Skeletal muscle satellite cell (primary cell): ENCODE measurements around the gene ZNF83.

ENCODE experiments used
- H3K27me3 ChIP-seq: 2 replicates; pipeline ENCODE4 v1.7.0; 2013; ENCODE audit warnings: low read length; ENCODE audit not compliant: control insufficient read depth, insufficient read depth
- H3K36me3 ChIP-seq: 2 replicates; pipeline ENCODE4 v1.7.0; 2013; ENCODE audit warnings: mild to moderate bottlenecking, control low read depth, low read length; ENCODE audit not compliant: insufficient read depth
- H3K4me1 ChIP-seq: 2 replicates; pipeline ENCODE4 v1.7.0; 2013; ENCODE audit warnings: low read length; ENCODE audit not compliant: control insufficient read depth, insufficient read depth
- H3K4me2 ChIP-seq: 2 replicates; pipeline ENCODE4 v1.7.0; 2013; ENCODE audit warnings: mild to moderate bottlenecking, low read length
- H3K4me3 ChIP-seq: 2 replicates; pipeline ENCODE4 v1.7.0; 2013; ENCODE audit warnings: low read length
- H3K9ac ChIP-seq: 2 replicates; pipeline ENCODE4 v1.7.0; 2013; ENCODE audit warnings: mild to moderate bottlenecking, low read depth, low read length, moderate library complexity
- H3K9me3 ChIP-seq: replicated peaks from 2 replicates; pipeline ENCODE4 v1.7.0; 2013; ENCODE audit warnings: mild to moderate bottlenecking, control low read depth, low read length

ZNF83 gene

GRCh38 chr19:52665027-52665426 is 26.9 kb upstream of the ZNF83 start:
- Histone ChIP-seq H3K27me3 (no peaks in the 10 kb centered on the region), H3K9ac (no peak overlapping the region), H3K9me3 (no peaks in the 10 kb centered on the region), H3K36me3 (peaks cover 11% of the 10 kb centered on the region), H3K4me3 (no peak overlapping the region), H3K4me1 (peaks cover 9% of the 10 kb centered on the region), H3K4me2 (no peak overlapping the region)

GRCh38 chr19:52664461-52664860 is 26.3 kb upstream of the ZNF83 start:
- Histone ChIP-seq H3K36me3 (peaks cover 14% of the 10 kb centered on the region), H3K4me1 (peaks cover 9% of the 10 kb centered on the region), H3K4me2 (no peak overlapping the region), H3K9me3 (no peaks in the 10 kb centered on the region), H3K4me3 (no peak overlapping the region), H3K27me3 (no peaks in the 10 kb centered on the region), H3K9ac (no peak overlapping the region)

- Histone ChIP-seq H3K9ac (no peak overlapping the region), H3K4me2 (no peak overlapping the region), H3K4me3 (no peak overlapping the region), H3K4me1 (peaks cover 9% of the 10 kb centered on the region), H3K36me3 (peaks cover 26% of the 10 kb centered on the region), H3K9me3 (no peaks in the 10 kb centered on the region), H3K27me3 (no peaks in the 10 kb centered on the region)
These were observed 24.5 kb upstream of the ZNF83 start for GRCh38 chr19:52662631-52663030.

DNA sequence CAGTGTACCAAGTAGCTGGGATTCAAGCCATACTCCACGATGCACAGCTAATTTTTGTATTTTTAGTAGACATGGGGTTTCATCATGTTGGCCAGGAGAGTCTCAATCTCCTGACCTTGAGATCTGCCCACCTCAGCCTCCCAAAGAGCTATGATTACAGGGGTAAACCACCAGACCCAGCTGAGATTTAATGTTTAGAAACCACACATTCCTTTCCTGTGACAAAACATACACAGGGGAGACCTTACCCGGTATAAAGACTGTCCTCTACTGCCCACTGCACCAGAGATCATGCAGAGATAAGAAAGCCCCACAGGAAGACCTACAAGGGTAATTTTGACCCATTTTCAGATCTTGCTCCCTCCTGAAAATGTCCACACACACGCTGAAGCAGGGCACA is 22.8 kb upstream of the ZNF83 start:
- no peaks in the 10 kb centered on the region for H3K27me3 ChIP-seq
- no peak overlapping the region for H3K4me2 ChIP-seq
- peaks cover 9% of the 10 kb centered on the region for H3K4me1 ChIP-seq
- no peak overlapping the region for H3K9ac ChIP-seq
- no peaks in the 10 kb centered on the region for H3K9me3 ChIP-seq
- peaks cover 29% of the 10 kb centered on the region for H3K36me3 ChIP-seq
- H3K4me3 ChIP-seq: no peak overlapping the region

- H3K9ac ChIP-seq: no peak overlapping the region
- H3K27me3 ChIP-seq: no peaks in the 10 kb centered on the region
- no peak overlapping the region for H3K4me2 ChIP-seq
- H3K36me3 ChIP-seq: peaks cover 47% of the 10 kb centered on the region
- H3K4me3 ChIP-seq: no peak overlapping the region
- peaks cover 6% of the 10 kb centered on the region for H3K4me1 ChIP-seq
- no peaks in the 10 kb centered on the region for H3K9me3 ChIP-seq
These were observed 20.9 kb upstream of the ZNF83 start for GRCh38 chr19:52659013-52659412.

DNA sequence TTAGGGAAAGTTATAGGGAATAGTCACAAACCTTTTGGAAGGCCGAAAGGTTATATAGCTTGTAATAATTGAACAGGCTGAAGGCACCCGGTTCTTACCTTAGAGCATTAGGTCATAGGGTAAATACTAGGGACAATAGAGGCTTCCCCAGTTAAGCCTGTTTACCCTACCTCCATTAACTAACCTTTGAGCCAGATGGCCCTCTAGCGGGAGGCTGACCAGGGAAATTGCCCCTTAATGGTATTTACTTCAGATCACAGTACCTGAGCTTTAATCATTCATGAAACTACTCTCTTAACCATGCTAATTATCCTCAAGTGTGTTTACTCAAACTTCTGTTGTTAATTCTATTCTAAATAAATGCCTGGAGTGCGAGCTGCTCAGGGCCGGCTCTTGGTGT is 20.4 kb upstream of the ZNF83 start:
- Histone ChIP-seq H3K4me3 (no peak overlapping the region), H3K36me3 (peaks cover 52% of the 10 kb centered on the region), H3K4me2 (no peak overlapping the region), H3K4me1 (peaks cover 6% of the 10 kb centered on the region), H3K9me3 (no peaks in the 10 kb centered on the region), H3K9ac (no peak overlapping the region), H3K27me3 (no peaks in the 10 kb centered on the region)

GRCh38 chr19:52653161-52653560 is 15.0 kb upstream of the ZNF83 start:
- H3K4me1 ChIP-seq: peaks cover 11% of the 10 kb centered on the region
- H3K4me2 ChIP-seq: no peak overlapping the region
- H3K4me3 ChIP-seq: no peak overlapping the region
- H3K27me3 ChIP-seq: no peaks in the 10 kb centered on the region
- H3K36me3 ChIP-seq: peaks cover 55% of the 10 kb centered on the region
- no peak overlapping the region for H3K9ac ChIP-seq
- H3K9me3 ChIP-seq: no peaks in the 10 kb centered on the region

DNA sequence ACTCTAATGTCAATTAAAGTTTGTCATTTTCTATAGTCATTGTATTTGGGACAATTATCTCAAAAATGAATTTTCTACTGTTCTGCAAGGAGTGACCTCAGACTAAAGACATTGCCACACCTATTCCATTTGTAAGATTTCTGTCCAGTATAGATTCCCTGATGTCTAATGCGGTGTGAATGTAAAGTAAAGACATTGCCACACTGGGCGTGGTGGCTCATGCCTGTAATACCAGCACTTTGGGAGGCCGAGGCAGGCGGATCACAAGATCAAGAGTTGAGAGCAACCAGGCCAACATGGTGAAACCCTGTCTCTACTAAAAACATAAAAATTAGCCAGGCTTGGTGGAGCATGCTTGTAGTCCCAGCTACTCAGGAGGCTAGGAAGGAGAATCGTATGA is 13.8 kb upstream of the ZNF83 start:
- Histone ChIP-seq H3K36me3 (peaks cover 53% of the 10 kb centered on the region), H3K4me1 (peaks cover 17% of the 10 kb centered on the region), H3K4me3 (no peak overlapping the region), H3K9me3 (no peaks in the 10 kb centered on the region), H3K9ac (no peak overlapping the region), H3K4me2 (no peak overlapping the region), H3K27me3 (no peaks in the 10 kb centered on the region)

- H3K9me3 ChIP-seq: no peaks in the 10 kb centered on the region
- peaks cover 17% of the 10 kb centered on the region for H3K4me1 ChIP-seq
- H3K27me3 ChIP-seq: no peaks in the 10 kb centered on the region
- peaks cover 31% of the 10 kb centered on the region for H3K36me3 ChIP-seq
- H3K4me2 ChIP-seq: peak overlapping the region; percentile 25
- peak overlapping the region; percentile 18 for H3K9ac ChIP-seq
- no peak overlapping the region for H3K4me3 ChIP-seq
These were observed 10.3 kb upstream of the ZNF83 start for GRCh38 chr19:52648336-52649016.

GRCh38 chr19:52646571-52647217 is 8.5 kb upstream of the ZNF83 start:
- Histone ChIP-seq H3K4me1 (peaks cover 17% of the 10 kb centered on the region), H3K9me3 (no peaks in the 10 kb centered on the region), H3K4me2 (no peak overlapping the region), H3K9ac (no peak overlapping the region), H3K4me3 (no peak overlapping the region), H3K36me3 (peaks cover 13% of the 10 kb centered on the region), H3K27me3 (no peaks in the 10 kb centered on the region)

GRCh38 chr19:52640916-52641315 is 2.8 kb upstream of the ZNF83 start:
- peaks cover 5% of the 10 kb centered on the region for H3K36me3 ChIP-seq
- H3K4me2 ChIP-seq: no peak overlapping the region
- no peak overlapping the region for H3K9ac ChIP-seq
- H3K4me3 ChIP-seq: no peak overlapping the region
- no peaks in the 10 kb centered on the region for H3K9me3 ChIP-seq
- H3K4me1 ChIP-seq: peaks cover 7% of the 10 kb centered on the region
- H3K27me3 ChIP-seq: no peaks in the 10 kb centered on the region

- Histone ChIP-seq H3K4me1 (peaks cover 7% of the 10 kb centered on the region), H3K4me3 (no peak overlapping the region), H3K9me3 (no peaks in the 10 kb centered on the region)
These were observed 1.8 kb upstream of the ZNF83 start for GRCh38 chr19:52639996-52640395.

More at GRCh38 chr19:52639996-52640395, 1.8 kb upstream of the ZNF83 start:
- Histone ChIP-seq H3K4me2 (no peak overlapping the region), H3K27me3 (no peaks in the 10 kb centered on the region), H3K36me3 (peaks cover 5% of the 10 kb centered on the region), H3K9ac (no peak overlapping the region)
